Kidney capillary endothelial cell (primary cell): Measurements from ENCODE around the gene SIX6.

Source experiments
- DNase-seq: peaks from one replicate; pipeline ENCODE4 v3.0.0-alpha.2; 2018; ENCODE audit warnings: low spot score

The SIX6 gene

GRCh38 chr14:60514378-60514740 is 5.4 kb downstream of the SIX6 start:
- DNase-seq, result no peak

DNA sequence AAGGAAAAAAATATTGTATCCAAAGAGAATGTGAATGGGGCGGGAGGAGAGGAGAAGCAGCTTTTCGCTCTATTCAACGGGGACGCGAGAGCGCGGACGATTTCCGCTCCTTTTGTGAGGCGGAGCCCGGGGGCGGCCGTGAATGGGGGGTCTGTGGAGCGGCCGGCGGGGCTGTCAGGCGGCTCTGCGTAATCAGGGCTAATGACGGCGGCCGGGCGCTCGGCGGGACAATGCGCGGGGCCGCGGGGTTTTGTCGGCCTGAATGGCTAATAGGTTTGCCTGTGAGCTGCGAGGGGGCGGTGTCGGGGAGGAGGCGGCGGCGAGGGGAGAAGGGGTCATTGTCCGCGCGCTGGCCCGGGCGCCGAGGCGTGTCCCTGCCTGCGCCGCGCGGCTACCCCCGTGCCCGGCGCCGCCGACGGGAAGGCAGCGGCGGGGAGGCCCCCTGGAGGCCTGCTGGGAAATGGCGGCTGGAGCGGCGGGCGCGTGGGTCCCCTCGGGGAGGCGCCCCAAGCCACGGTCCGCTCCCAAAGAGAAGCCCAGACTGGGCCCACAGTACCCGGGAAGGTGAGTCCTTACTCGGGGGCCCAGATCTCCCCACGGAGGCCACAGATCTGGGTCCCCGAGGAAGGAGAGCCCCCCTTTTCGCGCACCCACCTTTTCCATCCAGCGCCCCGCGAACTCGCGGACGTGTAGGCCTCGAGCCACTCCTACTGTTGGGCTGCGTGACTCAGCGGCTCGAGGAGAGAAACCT is 6.0 kb downstream of the SIX6 start:
- no peak for DNase-seq

GRCh38 chr14:60515511-60516289 is 6.8 kb downstream of the SIX6 start:
- no peak for DNase-seq

DNA sequence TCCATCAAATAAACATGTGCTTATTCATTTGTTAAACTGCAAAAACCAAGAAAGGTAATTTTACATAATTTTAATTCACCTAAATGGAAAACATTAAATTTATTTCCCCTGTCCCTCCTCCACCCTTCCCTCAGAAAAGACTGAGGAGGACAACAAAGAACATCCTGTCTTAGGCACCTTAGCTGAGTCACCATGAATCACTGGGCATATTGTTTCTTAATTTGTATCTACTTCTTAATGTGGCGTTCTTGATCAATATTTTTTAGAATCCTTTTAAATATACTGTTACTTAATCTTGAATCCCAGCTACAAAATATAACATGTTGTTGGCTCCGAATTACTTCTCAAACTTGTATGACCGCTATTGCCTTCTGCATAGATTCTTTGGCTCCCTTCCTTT is 23.5 kb downstream of the SIX6 start:
- no peak for DNase-seq

- DNase-seq, result no peak
These were observed 28.7 kb downstream of the SIX6 start for GRCh38 chr14:60537663-60538062.

DNA sequence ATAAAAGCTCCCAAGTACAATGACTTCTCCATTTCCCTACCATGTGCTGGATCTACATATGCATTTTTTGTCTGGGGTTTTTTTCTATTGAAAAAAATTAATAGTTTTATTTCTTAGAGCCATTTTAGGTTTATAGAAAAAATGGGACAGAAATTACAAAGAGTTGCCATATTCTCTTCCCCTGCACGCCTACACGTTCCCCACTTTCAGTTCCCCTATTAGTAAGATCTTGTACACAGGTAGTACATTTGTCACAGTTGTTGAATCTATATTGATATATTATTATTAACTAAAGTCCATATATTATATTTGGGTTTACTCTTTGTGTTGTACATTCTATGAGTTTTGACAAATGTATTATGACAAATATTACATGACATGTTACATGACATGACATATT is 35.7 kb downstream of the SIX6 start:
- DNase-seq, result no peak

GRCh38 chr14:60553808-60554207 is 44.9 kb downstream of the SIX6 start:
- DNase-seq, result no peak

GRCh38 chr14:60561845-60562746 is 53.1 kb downstream of the SIX6 start:
- peak; percentile 47 for DNase-seq
